Neural progenitor cell (in vitro differentiated cells): Measurements from ENCODE around the gene FBXW11. TPM values are rescaled to one million over a fixed set of nuclear protein-coding genes. Genes with fewer than 3 reads are reported as not detected.

Experiments used
- DNase-seq: peaks from one replicate; pipeline ENCODE4 v3.0.0-alpha.2; 2016; ENCODE audit warnings: low spot score
- H2AFZ ChIP-seq: fragments of 200-600 bp; sonication (generic); replicated peaks from 2 replicates; pipeline ENCODE4 v1.6.1; 2016; ENCODE audit warnings: antibody characterized with exemption
- H3F3A ChIP-seq: fragments of 200-600 bp; sonication (generic); 2 replicates; pipeline ENCODE4 v1.6.1; 2016; ENCODE audit warnings: antibody characterized with exemption, low read depth
- H3K27ac ChIP-seq: fragments of 200-600 bp; sonication (generic); 2 replicates; pipeline ENCODE4 v1.5.1; 2016; ENCODE audit warnings: mild to moderate bottlenecking
- H3K27me3 ChIP-seq: fragments of 200-600 bp; sonication (generic); 2 replicates; pipeline ENCODE4 v1.6.1; 2016; ENCODE audit warnings: mild to moderate bottlenecking, moderate library complexity
- H3K36me3 ChIP-seq: fragments of 200-600 bp; sonication (generic); 2 replicates; pipeline ENCODE4 v1.5.1; 2016
- H3K4me1 ChIP-seq: fragments of 200-600 bp; sonication (generic); 2 replicates; pipeline ENCODE4 v1.6.1; 2016; ENCODE audit warnings: mixed run types
- H3K4me2 ChIP-seq: fragments of 200-600 bp; sonication (generic); 2 replicates; pipeline ENCODE4 v1.6.1; 2016
- H3K4me3 ChIP-seq: fragments of 200-600 bp; sonication (generic); 2 replicates; pipeline ENCODE4 v1.5.1; 2016
- H3K79me2 ChIP-seq: fragments of 200-600 bp; sonication (generic); 2 replicates; pipeline ENCODE4 v1.6.1; 2016; ENCODE audit warnings: low read depth
- H3K9ac ChIP-seq: fragments of 200-600 bp; sonication (generic); 2 replicates; pipeline ENCODE4 v1.6.1; 2016
- H3K9me3 ChIP-seq: fragments of 200-600 bp; sonication (generic); 2 replicates; pipeline ENCODE4 v1.5.1; 2016; ENCODE audit warnings: low read depth
- H4K20me1 ChIP-seq: fragments of 200-600 bp; sonication (generic); 2 replicates; pipeline ENCODE4 v1.6.1; 2016; ENCODE audit warnings: low read depth
- H3K27ac Mint-ChIP-seq: 3 replicates; pipeline ENCODE4 v1.8.0; 2021; ENCODE audit warnings: mixed read lengths
- H3K27me3 Mint-ChIP-seq: 2 replicates; pipeline ENCODE4 v1.8.0; 2022; ENCODE audit warnings: low read depth, mild to moderate bottlenecking, inconsistent platforms, moderate library complexity, mixed read lengths; ENCODE audit not compliant: insufficient read depth
- H3K36me3 Mint-ChIP-seq: 3 replicates; pipeline ENCODE4 v1.8.0; 2021; ENCODE audit warnings: mixed read lengths
- H3K4me1 Mint-ChIP-seq: 3 replicates; pipeline ENCODE4 v1.8.0; 2021; ENCODE audit warnings: mixed read lengths
- H3K4me3 Mint-ChIP-seq: 3 replicates; pipeline ENCODE4 v1.8.0; 2021; ENCODE audit warnings: mild to moderate bottlenecking, moderate library complexity, mixed read lengths
- H3K9me3 Mint-ChIP-seq: 3 replicates; pipeline ENCODE4 v1.8.0; 2020; ENCODE audit warnings: mixed read lengths
- CTCF ChIP-seq: fragments of 200-600 bp; sonication (generic); IDR thresholded peaks from 2 replicates; pipeline ENCODE4 v1.5.1; 2017; ENCODE audit warnings: antibody characterized with exemption, mild to moderate bottlenecking
- EZH2 ChIP-seq: fragments of 200-600 bp; sonication (generic); IDR thresholded peaks from 2 replicates; pipeline ENCODE4 v1.6.1; 2017; ENCODE audit warnings: antibody characterized with exemption, mild to moderate bottlenecking, moderate library complexity
- EZH2phosphoT487 ChIP-seq: fragments of 200-600 bp; sonication (generic); IDR thresholded peaks from 2 replicates; pipeline ENCODE4 v1.6.1; 2017; ENCODE audit warnings: antibody characterized with exemption
- total RNA-seq: library from RNA; depleted of rRNA; stranded (reverse); fragments of >200 nt; gene quantifications from 2 replicates; pipeline ENCODE4 v1.2.3, GENCODE V29; 2015; ENCODE audit warnings: low replicate concordance

FBXW11 gene
- total RNA-seq, 1 donor from 2014 or later, result 79.1 TPM

GRCh38 chr5:171826132-171826531, 180.3 kb downstream of the FBXW11 start:
- no peak for DNase-seq
- no peaks in the 10 kb centered on the region for H3K4me1 ChIP-seq
- no peaks in the 10 kb centered on the region for H3F3A ChIP-seq
- H3K9ac ChIP-seq, result no peak overlapping the region
- no peaks in the 10 kb centered on the region for H3K9me3 Mint-ChIP-seq
- H4K20me1 ChIP-seq, result no peaks in the 10 kb centered on the region
- no peaks in the 10 kb centered on the region for H3K36me3 Mint-ChIP-seq
- H2AFZ ChIP-seq, result no peak overlapping the region
- no peak overlapping the region for H3K4me2 ChIP-seq
- TF ChIP-seq EZH2phosphoT487 (no peak), EZH2 (no peak), CTCF (no peak)
- H3K4me3 Mint-ChIP-seq, result no peak overlapping the region
- no peaks in the 10 kb centered on the region for H3K4me1 Mint-ChIP-seq
- peaks cover 6% of the 10 kb centered on the region for H3K27me3 Mint-ChIP-seq
- H3K4me3 ChIP-seq, result no peak overlapping the region
- H3K36me3 ChIP-seq, result no peaks in the 10 kb centered on the region
- no peaks in the 10 kb centered on the region for H3K79me2 ChIP-seq
- H3K27me3 ChIP-seq, result no peaks in the 10 kb centered on the region
- no peaks in the 10 kb centered on the region for H3K9me3 ChIP-seq
- H3K27ac ChIP-seq, result no peak overlapping the region
- no peak overlapping the region for H3K27ac Mint-ChIP-seq

- Mint-ChIP-seq H3K36me3 (no peaks in the 10 kb centered on the region), H3K27me3 (peaks cover 6% of the 10 kb centered on the region), H3K27ac (no peak overlapping the region), H3K4me3 (no peak overlapping the region), H3K9me3 (no peaks in the 10 kb centered on the region), H3K4me1 (no peaks in the 10 kb centered on the region)
- TF ChIP-seq EZH2 (no peak), CTCF (no peak), EZH2phosphoT487 (no peak)
- no peaks in the 10 kb centered on the region for H3K4me1 ChIP-seq
- no peaks in the 10 kb centered on the region for H3K36me3 ChIP-seq
- no peaks in the 10 kb centered on the region for H3K79me2 ChIP-seq
- no peak for DNase-seq
- no peaks in the 10 kb centered on the region for H3K27me3 ChIP-seq
- H3K4me3 ChIP-seq, result no peak overlapping the region
- H3K9me3 ChIP-seq, result no peaks in the 10 kb centered on the region
- no peak overlapping the region for H3K9ac ChIP-seq
- H3K4me2 ChIP-seq, result no peak overlapping the region
- no peak overlapping the region for H3K27ac ChIP-seq
- no peak overlapping the region for H2AFZ ChIP-seq
- no peaks in the 10 kb centered on the region for H4K20me1 ChIP-seq
- no peaks in the 10 kb centered on the region for H3F3A ChIP-seq
Observed at GRCh38 chr5:171825051-171825450, 181.4 kb downstream of the FBXW11 start.

DNA sequence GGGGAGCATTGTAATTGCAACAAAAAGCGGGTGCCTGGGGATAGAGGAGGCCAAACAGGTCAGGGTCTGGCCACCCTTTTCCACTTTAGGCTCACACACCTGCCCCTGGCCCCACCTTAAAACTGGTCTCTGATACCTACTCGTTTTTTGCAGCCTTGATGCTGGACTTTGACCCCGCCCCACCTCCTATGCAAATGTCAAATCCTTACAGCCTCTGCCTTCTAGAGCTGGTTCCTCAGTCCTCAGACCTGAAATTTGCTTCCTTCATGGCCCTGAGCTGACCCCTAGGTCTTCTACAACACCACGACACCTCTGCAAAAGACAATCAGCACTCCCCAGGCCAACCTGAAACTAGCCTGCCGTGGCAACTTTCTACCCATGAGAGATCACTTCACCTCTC, 183.2 kb downstream of the FBXW11 start:
- no peaks in the 10 kb centered on the region for H3K9me3 Mint-ChIP-seq
- H3K27me3 ChIP-seq, result no peaks in the 10 kb centered on the region
- TF ChIP-seq CTCF, result no peak
- TF ChIP-seq EZH2phosphoT487, result no peak
- TF ChIP-seq EZH2, result no peak
- H3K79me2 ChIP-seq, result no peaks in the 10 kb centered on the region
- no peaks in the 10 kb centered on the region for H3K4me1 Mint-ChIP-seq
- H3K4me3 ChIP-seq, result no peak overlapping the region
- H3K4me3 Mint-ChIP-seq, result no peak overlapping the region
- no peak overlapping the region for H3K27ac Mint-ChIP-seq
- H2AFZ ChIP-seq, result no peak overlapping the region
- H3K36me3 ChIP-seq, result no peaks in the 10 kb centered on the region
- no peaks in the 10 kb centered on the region for H3K9me3 ChIP-seq
- no peaks in the 10 kb centered on the region for H4K20me1 ChIP-seq
- no peaks in the 10 kb centered on the region for H3K4me1 ChIP-seq
- DNase-seq, result no peak
- no peak overlapping the region for H3K9ac ChIP-seq
- H3K27ac ChIP-seq, result no peak overlapping the region
- peaks cover 6% of the 10 kb centered on the region for H3K27me3 Mint-ChIP-seq
- H3F3A ChIP-seq, result no peaks in the 10 kb centered on the region
- H3K36me3 Mint-ChIP-seq, result no peaks in the 10 kb centered on the region
- H3K4me2 ChIP-seq, result no peak overlapping the region
